B cell (primary cell): ENCODE results near the gene PITHD1. TPM values are rescaled to one million over a fixed set of nuclear protein-coding genes. Genes with fewer than 3 reads are reported as not detected.

Experiments
- ATAC-seq: fragments of 200-7000 bp; cut with Tn5 transposase; one replicate; pipeline ENCODE4 v1.10.0; 2021; ENCODE audit warnings: low read depth, mild to moderate bottlenecking, moderate number of reproducible peaks, moderate library complexity
- CTCF ChIA-PET: fragments of 350-600 bp; sonication (Branson Sonifier 250); formaldehyde crosslinking; loops from one replicate; lab custom pipeline; 2021; ENCODE audit warnings: antibody characterized with exemption, inconsistent platforms; lab: Charles Lee
- POLR2A ChIA-PET: fragments of 350-600 bp; sonication (Branson Sonifier 250); formaldehyde crosslinking; loops from one replicate; lab custom pipeline; 2021; ENCODE audit warnings: antibody characterized with exemption; lab: Charles Lee
- DNase-seq: peaks from one replicate; pipeline ENCODE4 v3.0.0; 2013
- H2AFZ ChIP-seq: 2 replicates; pipeline ENCODE4 v1.6.1; 2012; ENCODE audit warnings: mild to moderate bottlenecking, low read depth, low read length; ENCODE audit not compliant: insufficient read depth, poor library complexity, severe bottlenecking
- H3K27ac ChIP-seq, 2 donors: 1 replicate in 1 of 2; 2 replicates in 1 of 2; pipeline ENCODE4 v1.5.1; 2012 to 2013; ENCODE audit warnings: low read length in 2 of 2, mild to moderate bottlenecking in 2 of 2, moderate library complexity in 1 of 2
- H3K27me3 ChIP-seq, 4 experiments: fragments of 200-600 bp in 1 of 4; sonication (generic) in 1 of 4; replicated peaks in 1 of 4; 1 replicate in 2 of 4; 2 replicates in 2 of 4; pipeline versions ENCODE4 v1.6.1 to v1.7.0; 2013 to 2016; ENCODE audit warnings: low read length in 3 of 4, mild to moderate bottlenecking in 2 of 4, mixed read lengths in 1 of 4, moderate library complexity in 1 of 4; ENCODE audit not compliant: insufficient read depth in 4 of 4, control insufficient read depth in 3 of 4; ENCODE audit errors: control extremely low read depth in 1 of 4
- H3K36me3 ChIP-seq, 2 experiments: replicated peaks in 1 of 2; 1 replicate in 1 of 2; 2 replicates in 1 of 2; pipeline versions ENCODE4 v1.6.1 to v1.7.1; 2013; ENCODE audit warnings: low read length in 1 of 2; ENCODE audit not compliant: insufficient read depth in 2 of 2, control insufficient read depth in 1 of 2; ENCODE audit errors: control extremely low read depth in 1 of 2, extremely low read depth in 1 of 2
- H3K4me1 ChIP-seq, 2 donors: fragments of 200-600 bp in 1 of 2; sonication (generic) in 1 of 2; 1 replicate in 1 of 2; 2 replicates in 1 of 2; pipeline versions ENCODE4 v1.5.1 to v1.6.1; 2013 to 2017; ENCODE audit warnings: low read length in 2 of 2; ENCODE audit not compliant: control insufficient read depth in 2 of 2, insufficient read depth in 2 of 2
- H3K4me2 ChIP-seq: replicated peaks from 2 replicates; pipeline ENCODE3; 2012; ENCODE audit warnings: mild to moderate bottlenecking, low read depth, low read length; ENCODE audit not compliant: poor library complexity, severe bottlenecking
- H3K4me3 ChIP-seq, 5 experiments: fragments of 200-600 bp in 1 of 5; sonication (generic) in 1 of 5; 1 replicate in 3 of 5; 2 replicates in 2 of 5; pipeline versions ENCODE4 v1.5.1 to v1.7.0; 2011 to 2016; ENCODE audit warnings: low read length in 4 of 5, mild to moderate bottlenecking in 4 of 5, low read depth in 2 of 5, control low read depth in 1 of 5, moderate library complexity in 1 of 5; ENCODE audit not compliant: insufficient read depth in 1 of 5; ENCODE audit errors: control extremely low read depth in 1 of 5, extremely low read depth in 1 of 5
- H3K79me2 ChIP-seq: fragments of 200-600 bp; sonication (generic); one replicate; pipeline ENCODE4 v1.6.0; 2016; ENCODE audit warnings: low read length; ENCODE audit not compliant: control insufficient read depth, insufficient read depth
- H3K9ac ChIP-seq: fragments of 200-600 bp; sonication (generic); 2 replicates; pipeline ENCODE4 v1.6.1; 2017; ENCODE audit warnings: mild to moderate bottlenecking, low read length, moderate library complexity
- H3K9me3 ChIP-seq, 3 donors: one replicate each; pipeline versions ENCODE4 v1.6.1 to v1.7.1; 2013; ENCODE audit warnings: low read length in 2 of 3; ENCODE audit not compliant: control insufficient read depth in 2 of 3, insufficient read depth in 1 of 3; ENCODE audit errors: control extremely low read depth in 1 of 3
- H4K20me1 ChIP-seq: 2 replicates; pipeline ENCODE4 v1.6.0; 2012; ENCODE audit warnings: mild to moderate bottlenecking, low read length; ENCODE audit not compliant: insufficient read depth, control insufficient read depth, poor library complexity, severe bottlenecking
- H3K27ac Mint-ChIP-seq: one replicate; pipeline ENCODE4 v1.8.0; 2021; ENCODE audit warnings: mixed read lengths
- H3K27me3 Mint-ChIP-seq: one replicate; pipeline ENCODE4 v1.8.0; 2021; ENCODE audit warnings: mixed read lengths
- H3K4me1 Mint-ChIP-seq: one replicate; pipeline ENCODE4 v1.8.0; 2021; ENCODE audit warnings: mixed read lengths
- H3K4me3 Mint-ChIP-seq: one replicate; pipeline ENCODE4 v1.8.0; 2021; ENCODE audit warnings: mixed read lengths
- H3K9me3 Mint-ChIP-seq: one replicate; pipeline ENCODE4 v1.8.0; 2022; ENCODE audit warnings: mixed read lengths; ENCODE audit not compliant: insufficient read depth
- CTCF ChIP-seq: fragments of 200-600 bp; IDR thresholded peaks from one replicate; pipeline ENCODE4 v1.8.0; 2022; ENCODE audit warnings: antibody characterized with exemption, mild to moderate bottlenecking
- EZH2 ChIP-seq: IDR thresholded peaks from 2 replicates; pipeline ENCODE4 v1.6.1; 2012; ENCODE audit warnings: borderline replicate concordance, low read depth, mild to moderate bottlenecking, moderate library complexity, low read length; ENCODE audit not compliant: insufficient read depth, poor library complexity, severe bottlenecking
- WGBS: methylation state at CpG from one replicate; pipeline ENCODE4 v1.1.5; 2013; ENCODE audit warnings: missing lambda C conversion rate; ENCODE audit not compliant: insufficient coverage; 5-methylcytosine and 5-hydroxymethylcytosine counted together
- intact Hi-C: fragments of 100-400 bp; cut with micrococcal nuclease; formaldehyde crosslinking; loops from one replicate; pipeline ENCODE4 v1.10.0; 2022
- polyA plus RNA-seq: library from polyadenylated mRNA; depleted of rRNA; stranded (reverse); fragments of >200 nt; gene quantifications from 2 replicates; pipeline ENCODE4 v1.2.3, GENCODE V29; 2012
- total RNA-seq, 2 donors: library from RNA; stranded (reverse); fragments of 120-200 nt in 1 of 2; gene quantifications; 1 replicate in 1 of 2; 2 replicates in 1 of 2; pipeline versions ENCODE4 v1.2.3 to v1.2.4, GENCODE V29; 2013 to 2022

Gene PITHD1
- total and polyA plus RNA-seq, 2 donors (not counting 1 experiment from before 2014, with no cell fraction given): 32.4 to 62.2 TPM

DNA sequence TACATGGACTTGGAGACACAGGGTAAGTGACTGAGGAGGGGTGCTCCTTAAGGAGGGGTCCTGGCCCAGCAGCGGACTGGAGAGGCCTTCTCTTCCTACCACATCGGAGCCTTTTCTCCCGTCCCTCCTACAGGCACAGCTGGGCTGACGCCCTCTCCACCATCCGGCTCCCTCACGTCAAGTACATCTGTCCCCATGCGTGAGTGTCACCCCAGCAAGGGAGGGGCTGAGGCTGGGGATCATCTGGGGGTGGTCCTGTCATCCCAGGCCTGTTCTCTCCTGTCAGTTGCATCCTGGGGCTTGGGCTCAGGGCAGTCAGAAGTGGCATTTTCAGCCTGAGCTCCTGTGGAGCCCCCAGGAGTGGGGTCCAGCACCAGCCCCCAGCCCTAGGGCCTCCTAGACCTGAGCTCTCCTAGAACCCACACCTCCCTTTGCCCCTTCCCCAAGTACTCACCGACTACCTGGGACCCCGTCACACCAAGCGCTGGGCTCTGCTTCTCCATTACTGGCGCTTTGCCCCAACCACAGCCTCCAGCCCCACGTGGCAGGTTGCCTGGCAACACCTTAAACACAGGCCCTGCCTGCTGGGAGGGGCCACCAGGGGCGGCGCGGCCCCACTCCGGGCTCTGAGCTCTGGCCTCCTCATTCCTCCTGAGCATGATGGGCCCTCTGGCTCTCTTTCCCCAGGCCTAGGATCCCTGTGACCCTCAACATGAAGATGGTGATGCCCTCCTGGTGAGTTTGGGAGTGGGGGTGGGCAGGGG lies 15.0 kb downstream of the PITHD1 start:
- H3K9me3 ChIP-seq: no peaks in the 10 kb centered on the region
- TF ChIP-seq EZH2: no peak
- no peak for TF ChIP-seq CTCF
- Mint-ChIP-seq H3K9me3 (no peaks in the 10 kb centered on the region), H3K4me3 (peak overlapping the region; percentile 16), H3K4me1 (peaks cover 21% of the 10 kb centered on the region), H3K27ac (peak overlapping the region; percentile 10), H3K27me3 (no peaks in the 10 kb centered on the region)
- H2AFZ ChIP-seq: no peak overlapping the region
- no peaks in the 10 kb centered on the region for H4K20me1 ChIP-seq
- 68% methylated on average over 9 of the region's 16 CpGs for WGBS
- peaks cover 19% of the 10 kb centered on the region for H3K79me2 ChIP-seq
- POLR2A ChIA-PET: interaction anchor here (0.6 to 1.9 kb wide), 3 partner anchors 18 to 925 kb away, joined by 4 to 6 read pairs (median 4); no protein-coding TSS in a partner anchor
- DNase-seq (peak; percentile 50), ATAC-seq (no peak)
- H3K4me2 ChIP-seq: no peak overlapping the region
- CTCF ChIA-PET: interaction anchor here (0.8 to 1.5 kb wide), 2 partner anchors 18 to 124 kb away, joined by 3 to 5 read pairs; no protein-coding TSS in a partner anchor
- intact Hi-C loops: no loop called here
- peaks cover 11 to 21% of the 10 kb centered on the region in 2 donors for H3K4me1 ChIP-seq
- no peaks in the 10 kb centered on the region for H3K27me3 ChIP-seq
- peak overlapping the region in 1 of 2 donors; percentile 28 for H3K27ac ChIP-seq
- no peak overlapping the region for H3K9ac ChIP-seq
- H3K36me3 ChIP-seq: peaks cover 0 to 23% of the 10 kb centered on the region in 2 experiments
- H3K4me3 ChIP-seq: no peak overlapping the region
